MG63 (cell line): ENCODE data around the gene CD83. TPM values are rescaled to one million over a fixed set of nuclear protein-coding genes. Genes with fewer than 3 reads are reported as not detected.

Source experiments
- DNase-seq: peaks from one replicate; pipeline ENCODE4 v3.0.0-alpha.2; 2020
- H3K27me3 ChIP-seq: fragments of 250-450 bp; sonication (Bioruptor Pico); 2 replicates; pipeline ENCODE4 v1.5.1; 2020; ENCODE audit warnings: mild to moderate bottlenecking, moderate library complexity
- H3K36me3 ChIP-seq: fragments of 250-450 bp; sonication (Bioruptor Pico); 2 replicates; pipeline ENCODE4 v1.5.1; 2020; ENCODE audit warnings: mild to moderate bottlenecking, moderate library complexity
- H3K4me3 ChIP-seq: fragments of 250-450 bp; sonication (Bioruptor Pico); 2 replicates; pipeline ENCODE4 v1.5.1; 2020; ENCODE audit warnings: mild to moderate bottlenecking, moderate library complexity
- H3K9me3 ChIP-seq: fragments of 250-450 bp; sonication (Bioruptor Pico); 2 replicates; pipeline ENCODE4 v1.5.1; 2020; ENCODE audit warnings: mild to moderate bottlenecking, moderate library complexity
- total RNA-seq: library from RNA; depleted of rRNA; stranded (reverse); fragments of >200 nt; shearing (Covaris generic); gene quantifications from 2 replicates; pipeline ENCODE4 v1.2.3, GENCODE V29; 2014; ENCODE audit warnings: low replicate concordance

CD83 gene
- total RNA-seq, 1 experiment from 2014 or later, result 2.2 TPM

DNA sequence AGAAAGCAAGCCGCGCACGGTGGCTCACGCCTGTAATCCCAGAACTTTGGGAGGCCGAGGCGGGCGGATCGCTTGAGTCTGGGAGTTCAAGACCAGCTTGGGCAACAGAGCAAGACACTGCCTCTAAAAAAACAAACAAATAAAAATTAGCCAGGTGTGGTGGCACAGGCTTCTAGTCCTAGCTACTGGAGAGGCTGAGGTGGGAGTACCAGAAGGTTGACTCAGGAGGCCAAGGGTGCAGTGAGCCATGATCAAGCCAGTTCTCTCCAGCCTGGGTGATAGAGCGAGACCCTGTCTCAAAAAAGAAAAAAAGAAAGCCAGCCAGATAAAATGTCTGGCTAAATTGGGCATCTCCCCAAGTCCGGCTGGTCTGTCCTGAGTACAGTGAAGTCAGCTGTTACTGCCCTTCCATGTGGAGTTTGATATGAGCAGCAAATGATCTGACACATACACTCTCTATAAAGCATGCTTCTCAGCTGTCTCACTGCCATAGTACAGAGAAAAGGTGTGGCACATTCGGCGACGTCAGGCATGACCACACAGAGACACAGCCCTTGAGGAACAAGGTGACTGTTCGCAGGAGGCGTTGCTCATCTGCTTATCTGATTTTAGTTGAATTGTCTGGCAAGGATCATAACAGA lies 13.0 kb downstream of the CD83 start:
- no peak overlapping the region for H3K4me3 ChIP-seq
- no peaks in the 10 kb centered on the region for H3K9me3 ChIP-seq
- DNase-seq, result no peak
- no peaks in the 10 kb centered on the region for H3K27me3 ChIP-seq
- H3K36me3 ChIP-seq, result no peaks in the 10 kb centered on the region

DNA sequence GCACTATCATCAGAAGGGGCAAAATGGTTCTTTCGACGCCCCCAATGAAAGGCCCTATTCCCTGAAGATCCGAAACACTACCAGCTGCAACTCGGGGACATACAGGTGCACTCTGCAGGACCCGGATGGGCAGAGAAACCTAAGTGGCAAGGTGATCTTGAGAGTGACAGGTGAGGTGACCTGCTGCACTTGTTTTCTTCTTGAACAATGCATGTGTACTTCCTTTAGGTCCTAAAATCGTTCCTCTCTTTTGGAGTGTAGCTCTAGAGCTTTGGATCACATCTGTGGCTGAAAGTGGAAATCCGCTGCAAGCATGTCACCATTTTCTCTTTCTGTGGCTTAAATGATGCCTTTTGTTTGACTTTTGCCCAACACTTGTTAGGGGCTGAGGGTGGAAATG lies 14.0 kb downstream of the CD83 start:
- Histone ChIP-seq H3K27me3 (no peaks in the 10 kb centered on the region), H3K36me3 (no peaks in the 10 kb centered on the region), H3K4me3 (no peak overlapping the region), H3K9me3 (no peaks in the 10 kb centered on the region)
- DNase-seq, result no peak

DNA sequence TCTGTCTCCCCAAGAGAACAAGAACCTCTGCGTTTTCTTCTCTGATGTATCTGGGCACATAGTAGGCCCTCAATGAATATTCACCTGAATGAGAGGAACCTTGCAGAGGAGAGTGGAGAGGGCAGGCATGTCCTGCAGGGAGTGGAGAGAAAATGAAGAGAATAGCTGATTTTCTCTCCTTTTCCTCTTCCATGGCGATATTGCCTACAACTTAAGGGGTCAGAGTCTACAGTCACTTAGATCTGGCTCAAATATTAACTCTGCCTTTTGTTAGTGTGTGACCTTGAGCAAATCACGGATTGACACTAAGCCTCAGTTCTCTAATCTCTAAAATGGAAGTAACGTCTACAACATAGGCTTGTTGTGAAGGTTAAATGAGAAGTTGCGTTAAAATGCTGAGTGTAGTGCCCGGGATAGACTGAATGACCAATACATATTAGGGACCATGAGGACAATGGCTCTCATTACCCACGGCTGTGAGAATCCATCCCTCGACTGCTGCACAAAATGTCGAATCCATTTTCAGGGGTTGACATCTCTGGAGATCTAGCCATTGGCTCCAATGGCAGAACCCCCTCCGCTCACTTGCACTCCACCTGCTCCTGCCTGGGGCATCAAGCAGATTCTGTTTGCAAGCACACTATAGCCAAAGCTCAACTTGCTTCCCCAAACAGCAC lies 14.8 kb downstream of the CD83 start:
- Histone ChIP-seq H3K36me3 (no peaks in the 10 kb centered on the region), H3K27me3 (no peaks in the 10 kb centered on the region), H3K4me3 (no peak overlapping the region), H3K9me3 (no peaks in the 10 kb centered on the region)
- DNase-seq, result no peak

- DNase-seq, result no peak
- Histone ChIP-seq H3K4me3 (no peak overlapping the region), H3K27me3 (no peaks in the 10 kb centered on the region), H3K36me3 (no peaks in the 10 kb centered on the region), H3K9me3 (no peaks in the 10 kb centered on the region)
Measured at GRCh38 chr6:14132921-14133275, 15.3 kb downstream of the CD83 start.

DNA sequence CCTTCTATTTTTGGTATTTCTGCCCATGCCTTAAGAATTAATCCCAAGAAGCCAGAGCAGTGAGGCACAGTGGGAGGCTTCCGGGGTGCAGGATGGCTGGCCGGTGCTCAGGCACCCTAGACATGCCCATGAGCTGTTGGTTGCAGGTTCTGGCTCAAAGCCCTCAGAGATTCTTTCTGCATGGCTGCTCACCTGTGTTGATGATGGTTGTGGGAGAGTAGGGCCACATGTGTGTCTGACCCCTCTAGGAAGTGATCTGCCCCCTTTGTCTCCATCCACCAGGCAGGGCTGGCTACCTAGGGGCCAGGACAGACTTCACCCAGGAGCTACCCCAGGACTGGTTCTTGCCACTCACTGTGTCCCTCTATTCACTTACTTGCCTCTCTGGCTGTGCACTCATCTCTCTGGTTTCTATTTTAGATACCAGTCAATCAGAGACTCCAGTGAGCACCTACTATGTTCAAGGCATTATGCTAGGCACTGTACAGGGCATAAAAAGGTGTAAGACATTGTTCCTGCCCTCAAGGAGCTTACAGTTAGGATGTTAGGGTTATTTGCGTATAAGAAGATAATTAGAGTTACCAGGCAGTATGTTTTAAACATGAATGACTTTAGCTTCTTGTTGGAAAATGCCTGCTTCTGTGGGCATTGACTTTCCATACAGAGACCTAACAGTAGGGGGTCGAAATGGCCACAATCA lies 16.8 kb downstream of the CD83 start:
- no peak for DNase-seq
- Histone ChIP-seq H3K27me3 (no peaks in the 10 kb centered on the region), H3K36me3 (no peaks in the 10 kb centered on the region), H3K9me3 (no peaks in the 10 kb centered on the region), H3K4me3 (no peak overlapping the region)

- no peaks in the 10 kb centered on the region for H3K36me3 ChIP-seq
- no peak overlapping the region for H3K4me3 ChIP-seq
- H3K9me3 ChIP-seq, result no peaks in the 10 kb centered on the region
- H3K27me3 ChIP-seq, result no peaks in the 10 kb centered on the region
- DNase-seq, result no peak
Measured at GRCh38 chr6:14135893-14136539, 18.4 kb downstream of the CD83 start.

DNA sequence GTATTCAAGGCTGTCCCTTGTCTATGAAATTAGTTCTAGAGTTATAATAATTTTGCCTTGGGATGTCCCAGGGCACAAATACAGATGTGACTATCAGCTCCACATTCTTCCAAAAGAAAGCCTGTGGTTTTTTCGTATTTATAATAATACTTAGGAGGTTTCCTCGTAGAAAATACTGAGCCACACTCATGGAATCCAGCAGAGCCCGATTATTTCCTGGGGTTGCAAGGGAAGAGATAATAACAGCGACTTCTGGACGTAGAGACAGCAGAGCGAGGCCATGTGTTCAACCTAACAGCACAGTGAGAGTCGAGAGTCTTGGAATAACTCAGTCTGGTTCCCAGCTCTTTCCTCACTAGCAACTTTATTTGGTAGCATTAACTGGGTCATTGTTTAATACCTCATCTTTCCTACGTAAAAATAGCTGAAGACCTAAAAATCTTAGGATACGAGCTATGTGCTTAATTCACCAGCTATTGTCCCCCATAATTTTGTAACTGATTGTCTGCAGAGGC lies 21.2 kb downstream of the CD83 start:
- no peak for DNase-seq
- Histone ChIP-seq H3K27me3 (no peaks in the 10 kb centered on the region), H3K9me3 (no peaks in the 10 kb centered on the region), H3K36me3 (no peaks in the 10 kb centered on the region), H3K4me3 (no peak overlapping the region)

GRCh38 chr6:14141351-14142062 lies 23.9 kb downstream of the CD83 start:
- DNase-seq, result no peak
- no peak overlapping the region for H3K4me3 ChIP-seq
- no peaks in the 10 kb centered on the region for H3K36me3 ChIP-seq
- H3K9me3 ChIP-seq, result no peaks in the 10 kb centered on the region
- no peaks in the 10 kb centered on the region for H3K27me3 ChIP-seq

DNA sequence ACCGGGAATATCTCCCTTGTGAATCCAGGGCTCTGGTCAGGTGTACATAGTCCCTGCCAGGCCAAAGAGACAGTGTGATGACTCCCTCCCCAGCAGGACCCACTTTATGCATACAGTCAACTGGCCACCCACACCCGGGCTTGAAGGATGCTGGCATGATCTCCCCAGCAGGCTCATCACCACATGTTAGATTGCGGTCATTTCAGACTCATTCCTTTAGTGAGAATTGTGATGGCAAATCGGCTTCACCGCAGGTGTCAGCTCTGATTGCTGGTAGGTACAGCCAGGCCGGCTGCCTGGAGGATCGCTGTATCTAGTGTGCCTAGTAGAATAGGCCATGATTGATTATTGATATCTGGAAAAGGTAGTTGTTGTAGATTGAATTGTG lies 24.5 kb downstream of the CD83 start:
- Histone ChIP-seq H3K36me3 (no peaks in the 10 kb centered on the region), H3K27me3 (no peaks in the 10 kb centered on the region), H3K9me3 (no peaks in the 10 kb centered on the region), H3K4me3 (no peak overlapping the region)
- DNase-seq, result no peak

GRCh38 chr6:14142511-14143223 lies 25.1 kb downstream of the CD83 start:
- Histone ChIP-seq H3K27me3 (peaks cover 2% of the 10 kb centered on the region; the same call in 1 of the 2 replicates), H3K9me3 (no peaks in the 10 kb centered on the region; the same call in 1 of the 2 replicates), H3K4me3 (no peak overlapping the region), H3K36me3 (no peaks in the 10 kb centered on the region)
- no peak for DNase-seq

GRCh38 chr6:14143305-14143704 lies 25.7 kb downstream of the CD83 start:
- Histone ChIP-seq H3K4me3 (no peak overlapping the region), H3K27me3 (peaks cover 2% of the 10 kb centered on the region; the same call in 1 of the 2 replicates), H3K9me3 (no peaks in the 10 kb centered on the region; the same call in 1 of the 2 replicates), H3K36me3 (no peaks in the 10 kb centered on the region)
- DNase-seq, result no peak

GRCh38 chr6:14144678-14145113 lies 27.1 kb downstream of the CD83 start:
- H3K9me3 ChIP-seq, result no peaks in the 10 kb centered on the region; the same call in 1 of the 2 replicates
- H3K36me3 ChIP-seq, result no peaks in the 10 kb centered on the region
- DNase-seq, result peak; percentile 76
- peaks cover 2% of the 10 kb centered on the region; the same call in 1 of the 2 replicates for H3K27me3 ChIP-seq
- H3K4me3 ChIP-seq, result no peak overlapping the region

DNA sequence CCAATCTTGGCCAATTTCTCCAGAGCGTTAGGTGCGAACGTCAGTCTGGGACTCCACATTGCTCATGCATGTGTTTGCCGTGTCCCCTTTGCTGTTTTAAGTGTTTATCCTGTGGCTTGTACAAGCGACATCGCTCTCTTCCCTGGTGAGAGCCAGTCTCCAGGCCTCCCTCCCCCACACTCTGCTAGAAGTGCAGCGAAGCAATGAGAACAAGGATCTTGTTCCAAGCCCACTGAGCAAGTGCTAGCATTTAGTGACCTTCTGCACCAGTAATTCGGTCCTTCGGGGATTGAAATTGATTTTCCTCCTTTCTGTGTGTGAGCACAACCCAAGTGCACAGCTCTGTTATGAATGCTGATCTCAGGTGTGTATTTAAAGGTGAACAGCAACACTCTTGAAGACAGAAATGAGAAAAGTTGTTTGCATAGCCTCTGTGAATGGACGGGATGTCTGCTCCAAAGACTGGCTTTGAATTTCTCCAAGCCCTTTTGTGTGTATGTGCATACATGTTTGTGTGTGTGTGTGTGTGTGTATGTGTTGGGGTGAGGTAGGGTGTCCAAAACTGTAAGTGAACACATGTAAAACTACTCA lies 29.0 kb downstream of the CD83 start:
- Histone ChIP-seq H3K4me3 (no peak overlapping the region), H3K27me3 (peaks cover 2% of the 10 kb centered on the region; the same call in 1 of the 2 replicates), H3K36me3 (no peaks in the 10 kb centered on the region), H3K9me3 (no peaks in the 10 kb centered on the region; the same call in 1 of the 2 replicates)
- no peak for DNase-seq

GRCh38 chr6:14147891-14148290 lies 30.3 kb downstream of the CD83 start:
- Histone ChIP-seq H3K4me3 (no peak overlapping the region), H3K36me3 (no peaks in the 10 kb centered on the region), H3K27me3 (peaks cover 2% of the 10 kb centered on the region; the same call in 1 of the 2 replicates), H3K9me3 (no peaks in the 10 kb centered on the region; the same call in 1 of the 2 replicates)
- DNase-seq, result no peak

DNA sequence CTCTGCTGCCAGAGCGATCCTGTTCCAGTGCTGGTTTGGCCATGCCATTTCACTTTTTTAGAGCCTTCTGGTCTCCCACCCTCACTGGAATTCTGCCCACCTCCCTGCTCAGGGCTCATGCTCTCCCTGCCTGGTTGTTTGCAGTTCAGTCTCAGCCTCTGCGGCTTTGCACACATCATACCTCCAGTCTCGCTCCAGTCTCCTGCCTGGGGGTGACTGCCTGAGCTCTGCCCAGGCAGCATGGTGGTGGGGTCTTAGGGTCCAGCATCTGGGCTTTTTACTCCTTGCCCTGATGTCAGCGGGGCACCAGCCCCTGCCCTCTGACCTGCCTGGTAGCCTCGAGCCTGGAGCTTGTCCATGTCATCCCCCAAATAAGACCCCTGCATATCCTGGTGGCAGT lies 30.9 kb downstream of the CD83 start:
- DNase-seq, result no peak
- H3K27me3 ChIP-seq, result peaks cover 4% of the 10 kb centered on the region; the same call in 1 of the 2 replicates
- H3K36me3 ChIP-seq, result no peaks in the 10 kb centered on the region
- no peak overlapping the region for H3K4me3 ChIP-seq
- H3K9me3 ChIP-seq, result no peaks in the 10 kb centered on the region; the same call in 1 of the 2 replicates
